H9 (cell line): ENCODE measurements around the gene GNAT3. TPM values are rescaled to one million over a fixed set of nuclear protein-coding genes. Genes with fewer than 3 reads are reported as not detected.

Experiments used
- DNase-seq: peaks from one replicate; pipeline ENCODE4 v3.0.0-alpha.2; 2017
- H2AFZ ChIP-seq: one replicate; pipeline ENCODE4 v1.6.1; 2013; ENCODE audit warnings: mild to moderate bottlenecking, low read length, control low read depth, moderate library complexity
- H2AK5ac ChIP-seq: 2 replicates; pipeline ENCODE4 v1.6.1; 2013; ENCODE audit warnings: low read length, control low read depth, mixed read lengths; ENCODE audit not compliant: insufficient read length
- H2BK120ac ChIP-seq: one replicate; pipeline ENCODE4 v1.6.1; 2013; ENCODE audit warnings: low read depth, mild to moderate bottlenecking, low read length, control low read depth, inconsistent platforms; ENCODE audit not compliant: poor library complexity, severe bottlenecking
- H2BK12ac ChIP-seq: 2 replicates; pipeline ENCODE4 v1.6.1; 2013; ENCODE audit warnings: low read length, control low read depth, mixed read lengths, low read depth; ENCODE audit not compliant: insufficient read length
- H2BK15ac ChIP-seq: 2 replicates; pipeline ENCODE4 v1.6.1; 2013; ENCODE audit warnings: low read depth, low read length, control low read depth
- H2BK20ac ChIP-seq: one replicate; pipeline ENCODE4 v1.6.1; 2013; ENCODE audit warnings: low read depth, mild to moderate bottlenecking, low read length, control low read depth, inconsistent platforms; ENCODE audit not compliant: poor library complexity, severe bottlenecking
- H2BK5ac ChIP-seq: 2 replicates; pipeline ENCODE4 v1.6.1; 2013; ENCODE audit warnings: low read length, control low read depth, mixed read lengths; ENCODE audit not compliant: insufficient read length
- H3K14ac ChIP-seq: 2 replicates; pipeline ENCODE4 v1.6.1; 2013; ENCODE audit warnings: low read length, control low read depth; ENCODE audit not compliant: insufficient read depth
- H3K18ac ChIP-seq: 2 replicates; pipeline ENCODE4 v1.6.1; 2013; ENCODE audit warnings: low read depth, mild to moderate bottlenecking, mixed read lengths, low read length, control low read depth; ENCODE audit not compliant: insufficient read length
- H3K23ac ChIP-seq: 2 replicates; pipeline ENCODE4 v1.6.1; 2013; ENCODE audit warnings: low read length, control low read depth, mixed read lengths, low read depth; ENCODE audit not compliant: insufficient read length
- H3K23me2 ChIP-seq: 2 replicates; pipeline ENCODE4 v1.6.1; 2013; ENCODE audit warnings: low read depth, mild to moderate bottlenecking, mixed read lengths, low read length, control low read depth; ENCODE audit not compliant: insufficient read length, poor library complexity, severe bottlenecking
- H3K27ac ChIP-seq: 2 replicates; pipeline ENCODE4 v1.5.1; 2013; ENCODE audit warnings: low read length, control low read depth, mixed read lengths, low read depth; ENCODE audit not compliant: insufficient read length
- H3K27me3 ChIP-seq: 2 replicates; pipeline ENCODE4 v1.6.1; 2013; ENCODE audit warnings: low read length, control low read depth, inconsistent platforms; ENCODE audit not compliant: insufficient read depth
- H3K4ac ChIP-seq: 2 replicates; pipeline ENCODE4 v1.6.1; 2013; ENCODE audit warnings: low read depth, mild to moderate bottlenecking, control low read depth, inconsistent platforms, low read length, moderate library complexity
- H3K4me1 ChIP-seq: 2 replicates; pipeline ENCODE4 v1.6.1; 2013; ENCODE audit warnings: low read length, control low read depth, inconsistent platforms; ENCODE audit not compliant: insufficient read depth
- H3K4me2 ChIP-seq: 2 replicates; pipeline ENCODE4 v1.6.1; 2013; ENCODE audit warnings: low read length, control low read depth, mixed read lengths; ENCODE audit not compliant: insufficient read length, insufficient read depth
- H3K56ac ChIP-seq: 2 replicates; pipeline ENCODE4 v1.6.1; 2013; ENCODE audit warnings: low read depth, mild to moderate bottlenecking, mixed read lengths, low read length, control low read depth; ENCODE audit not compliant: insufficient read length
- H3K79me1 ChIP-seq: 2 replicates; pipeline ENCODE4 v1.6.1; 2013; ENCODE audit warnings: low read depth, mild to moderate bottlenecking, moderate library complexity, low read length, control low read depth, inconsistent platforms; ENCODE audit not compliant: insufficient read depth, poor library complexity, severe bottlenecking
- H3K79me2 ChIP-seq: 2 replicates; pipeline ENCODE4 v1.6.1; 2013; ENCODE audit warnings: low read length, control low read depth, inconsistent platforms; ENCODE audit not compliant: insufficient read depth
- H3K9ac ChIP-seq: 2 replicates; pipeline ENCODE4 v1.6.1; 2013; ENCODE audit warnings: low read length, control low read depth, mixed read lengths; ENCODE audit not compliant: insufficient read length; ENCODE audit errors: extremely low read depth
- H3K9me3 ChIP-seq: one replicate; pipeline ENCODE4 v1.6.1; 2013; ENCODE audit warnings: low read depth, low read length, inconsistent platforms; ENCODE audit not compliant: control insufficient read depth
- H3T11ph ChIP-seq: one replicate; pipeline ENCODE4 v1.6.1; 2013; ENCODE audit warnings: mild to moderate bottlenecking, low read length, control low read depth, inconsistent platforms
- H4K20me1 ChIP-seq: one replicate; pipeline ENCODE4 v1.6.1; 2013; ENCODE audit not compliant: control insufficient read depth, insufficient read length, insufficient read depth
- H4K5ac ChIP-seq: 2 replicates; pipeline ENCODE4 v1.6.1; 2013; ENCODE audit warnings: low read depth, mild to moderate bottlenecking, mixed read lengths, low read length, control low read depth; ENCODE audit not compliant: insufficient read length
- H4K8ac ChIP-seq: replicated peaks from 2 replicates; pipeline ENCODE4 v1.6.1; 2013; ENCODE audit warnings: low read length, control low read depth, mixed read lengths, low read depth; ENCODE audit not compliant: insufficient read length
- H4K91ac ChIP-seq: 2 replicates; pipeline ENCODE4 v1.6.1; 2013; ENCODE audit warnings: low read depth, mild to moderate bottlenecking, moderate library complexity, mixed read lengths, low read length, control low read depth; ENCODE audit not compliant: insufficient read length
- H3K27ac Mint-ChIP-seq, 3 experiments: 2 replicates in 2 of 3; 3 replicates in 1 of 3; pipeline ENCODE4 v1.8.0; 2020 to 2021; ENCODE audit warnings: mixed read lengths in 3 of 3, mild to moderate bottlenecking in 1 of 3, moderate library complexity in 1 of 3
- H3K27me3 Mint-ChIP-seq: 2 replicates; pipeline ENCODE4 v1.8.0; 2021; ENCODE audit warnings: low read depth, mild to moderate bottlenecking, moderate library complexity, mixed read lengths
- H3K36me3 Mint-ChIP-seq, 3 experiments: 2 replicates in 2 of 3; 3 replicates in 1 of 3; pipeline ENCODE4 v1.8.0; 2020 to 2021; ENCODE audit warnings: low read depth in 3 of 3, mixed read lengths in 3 of 3; ENCODE audit not compliant: insufficient read depth in 1 of 3
- H3K4me1 Mint-ChIP-seq, 2 experiments: 2 replicates each; pipeline ENCODE4 v1.8.0; 2020; ENCODE audit warnings: mixed read lengths in 2 of 2
- H3K4me3 Mint-ChIP-seq, 2 experiments: 2 replicates in 1 of 2; 3 replicates in 1 of 2; pipeline ENCODE4 v1.8.0; 2020 to 2021; ENCODE audit warnings: mild to moderate bottlenecking in 2 of 2, mixed read lengths in 2 of 2, moderate library complexity in 1 of 2
- H3K9me3 Mint-ChIP-seq, 2 experiments: 2 replicates in 1 of 2; 3 replicates in 1 of 2; pipeline ENCODE4 v1.8.0; 2020; ENCODE audit warnings: mild to moderate bottlenecking in 2 of 2, mixed read lengths in 2 of 2, moderate library complexity in 1 of 2
- CTCF ChIP-seq: fragments of 200-600 bp; sonication (generic); conservative IDR thresholded peaks from 3 replicates; pipeline ENCODE4 v1.8.0; 2021; ENCODE audit warnings: antibody characterized with exemption, mild to moderate bottlenecking
- whole genome bisulfite sequencing: extraction: QIAGEN DNeasy Blood & Tissue Kit; methylation state at CpG from one replicate; pipeline ENCODE4 v1.1.7; 2013; ENCODE audit warnings: missing lambda C conversion rate, low lambda C conversion rate, mixed read lengths; ENCODE audit not compliant: insufficient read length; ENCODE audit errors: extremely low coverage; 5-methylcytosine and 5-hydroxymethylcytosine counted together
- total RNA-seq: library from RNA; stranded (reverse); gene quantifications from 2 replicates; pipeline ENCODE4 v1.2.1, GENCODE V29; 2021

The GNAT3 gene
- total RNA-seq, 1 experiment from 2014 or later: not detected

- TF ChIP-seq CTCF: no peak
- H3K4me2 ChIP-seq: no peak overlapping the region
- Mint-ChIP-seq H3K4me1 (peaks cover 6 to 9% of the 10 kb centered on the region in 2 experiments), H3K36me3 (no peaks in the 10 kb centered on the region), H3K27ac (no peak overlapping the region), H3K9me3 (peaks cover 2 to 4% of the 10 kb centered on the region in 2 experiments; a peak in 2 of 5 replicates), H3K4me3 (no peak overlapping the region), H3K27me3 (no peaks in the 10 kb centered on the region)
- H4K5ac ChIP-seq: no peak overlapping the region
- H2BK12ac ChIP-seq: no peak overlapping the region
- no peak overlapping the region for H3K4ac ChIP-seq
- no peak overlapping the region for H3T11ph ChIP-seq
- no peaks in the 10 kb centered on the region for H3K27me3 ChIP-seq
- H4K91ac ChIP-seq: no peak overlapping the region
- no peaks in the 10 kb centered on the region for H3K23me2 ChIP-seq
- H3K23ac ChIP-seq: no peak overlapping the region
- no peak overlapping the region for H2BK5ac ChIP-seq
- no peak overlapping the region for H2BK15ac ChIP-seq
- H2BK20ac ChIP-seq: no peak overlapping the region
- no peak overlapping the region for H2AK5ac ChIP-seq
- H3K79me1 ChIP-seq: no peaks in the 10 kb centered on the region
- H3K56ac ChIP-seq: no peak overlapping the region
- H4K8ac ChIP-seq: no peak overlapping the region
- no peaks in the 10 kb centered on the region for H4K20me1 ChIP-seq
- H3K14ac ChIP-seq: no peak overlapping the region
- no peak overlapping the region for H3K18ac ChIP-seq
- no peaks in the 10 kb centered on the region for H3K9me3 ChIP-seq
- no CpG with 5 or more reads among the region's 1 CpG for WGBS
- H3K9ac ChIP-seq: no peak overlapping the region
- no peak overlapping the region for H3K27ac ChIP-seq
- no peaks in the 10 kb centered on the region; the same call in 1 of the 2 replicates for H3K4me1 ChIP-seq
- no peak for DNase-seq
- H2AFZ ChIP-seq: no peak overlapping the region
- H2BK120ac ChIP-seq: no peak overlapping the region
- H3K79me2 ChIP-seq: no peaks in the 10 kb centered on the region
Measured at GRCh38 chr7:80432166-80432565, 79.7 kb downstream of the GNAT3 start.
